HG03039 (cell line): Measurements from ENCODE around the gene NLRP5.
"Not testable (repeated sequence)": the region's sequence is repeated elsewhere in the genome, so short reads cannot be mapped to it uniquely, and the experiment has no call there.

Experiments
- ATAC-seq: cut with Tn5 transposase; IDR thresholded peaks from one replicate; pipeline ENCODE4 v1.9.1; 2021; ENCODE audit warnings: mild to moderate bottlenecking, moderate library complexity; ENCODE audit not compliant: unreplicated experiment

Gene NLRP5

DNA sequence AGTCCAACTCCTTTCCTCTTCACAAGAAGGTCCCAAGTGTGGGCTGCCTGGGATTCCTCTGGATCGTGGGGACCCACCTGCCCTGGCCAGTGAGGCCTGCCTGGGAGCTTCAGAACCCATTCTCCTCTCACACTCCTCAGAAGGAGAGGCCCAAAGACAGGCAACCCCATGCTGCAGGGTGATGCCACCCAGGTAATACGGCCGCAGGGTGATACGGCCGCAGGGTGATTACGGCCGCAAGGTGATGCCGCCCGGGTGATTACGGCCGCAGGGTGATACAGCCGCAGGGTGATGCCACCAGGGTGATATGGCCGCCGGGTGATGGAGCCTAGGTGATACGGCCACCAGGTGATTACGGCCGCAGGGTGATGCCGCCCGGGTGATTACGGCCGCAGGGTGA is 111.7 kb downstream of the NLRP5 start:
- not testable (repeated sequence) for ATAC-seq

- no peak for ATAC-seq
Measured at GRCh38 chr19:56098731-56099568, 112.4 kb downstream of the NLRP5 start.

- no peak for ATAC-seq
Measured at GRCh38 chr19:56099638-56100539, 113.3 kb downstream of the NLRP5 start.

GRCh38 chr19:56101095-56101494 is 114.5 kb downstream of the NLRP5 start:
- ATAC-seq: no peak

GRCh38 chr19:56101746-56102535 is 115.4 kb downstream of the NLRP5 start:
- no peak for ATAC-seq

GRCh38 chr19:56103027-56103614 is 116.5 kb downstream of the NLRP5 start:
- no peak for ATAC-seq

DNA sequence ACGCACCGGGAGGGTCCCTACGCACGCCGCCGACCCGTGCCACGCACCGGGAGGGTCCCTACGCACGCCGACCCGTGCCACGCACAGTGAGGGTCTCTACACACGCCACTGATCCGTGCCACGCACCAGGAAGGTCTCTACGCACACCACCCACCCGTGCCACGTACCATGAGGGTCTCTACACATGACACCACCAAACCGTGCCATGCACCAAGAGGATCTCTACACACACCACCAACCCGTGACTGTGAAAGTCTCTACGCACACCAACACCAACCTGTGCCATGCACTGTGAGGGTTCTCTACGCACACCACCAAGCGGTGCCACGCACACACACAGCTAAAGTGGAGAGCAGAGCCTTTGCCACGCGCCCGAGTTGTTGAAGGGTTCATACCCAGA is 117.8 kb downstream of the NLRP5 start:
- no peak for ATAC-seq

DNA sequence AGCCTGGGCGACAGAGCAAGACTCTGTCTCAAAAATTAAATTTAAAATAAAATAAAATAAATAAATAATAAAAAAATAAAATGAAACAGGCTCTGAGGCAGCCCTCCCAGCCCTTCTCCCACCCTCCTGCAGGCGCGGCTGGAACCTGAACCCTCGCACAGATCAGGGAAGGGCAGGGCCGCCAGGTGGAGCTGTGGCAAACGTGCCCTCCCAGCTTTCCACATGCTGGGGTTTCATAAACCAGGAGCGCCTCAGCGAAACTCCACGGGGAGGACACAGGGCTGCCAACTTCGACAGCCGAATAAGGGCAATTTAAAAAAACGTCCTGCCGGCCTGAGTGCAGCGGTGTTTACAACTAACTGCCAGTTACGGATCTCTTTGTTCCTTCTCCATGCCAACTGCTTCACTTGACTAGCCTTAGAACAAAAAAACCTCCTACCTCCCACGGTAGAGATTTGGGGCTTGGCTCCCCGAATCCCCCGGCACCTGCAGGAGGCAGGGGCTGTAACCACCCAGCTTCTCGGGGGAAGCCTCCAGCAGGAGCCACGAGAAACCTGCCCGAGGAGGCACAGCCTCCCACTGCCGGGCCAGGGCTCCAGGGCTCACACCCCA is 118.6 kb downstream of the NLRP5 start:
- ATAC-seq: no peak

- ATAC-seq: not testable (repeated sequence)
Measured at GRCh38 chr19:56105831-56106396, 119.3 kb downstream of the NLRP5 start.

- ATAC-seq: no peak
Measured at GRCh38 chr19:56106397-56106849, 119.8 kb downstream of the NLRP5 start.

DNA sequence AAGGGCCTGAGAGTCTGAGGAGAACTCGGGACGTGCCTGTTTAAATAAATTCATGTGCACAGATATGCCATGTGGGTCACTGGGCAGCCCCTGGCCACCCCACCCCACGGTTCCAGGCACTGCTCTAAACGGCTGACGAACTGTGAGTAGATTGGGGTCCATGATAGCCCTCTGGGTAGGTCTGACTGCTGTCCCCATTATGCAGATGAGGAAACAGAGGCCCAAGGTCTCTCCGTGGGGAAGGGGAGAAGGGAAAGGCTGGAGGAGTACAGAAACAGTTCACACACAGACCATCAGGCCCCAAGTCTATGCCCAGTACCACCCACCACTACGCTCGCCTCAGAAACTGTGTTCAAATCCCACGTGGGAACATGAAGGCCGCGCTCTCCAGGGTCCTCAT is 120.4 kb downstream of the NLRP5 start:
- ATAC-seq: no peak

GRCh38 chr19:56107626-56108351 is 121.2 kb downstream of the NLRP5 start:
- no peak for ATAC-seq

GRCh38 chr19:56108447-56109195 is 122.0 kb downstream of the NLRP5 start:
- no peak for ATAC-seq

- no peak for ATAC-seq
Measured at GRCh38 chr19:56109226-56109625, 122.7 kb downstream of the NLRP5 start.

DNA sequence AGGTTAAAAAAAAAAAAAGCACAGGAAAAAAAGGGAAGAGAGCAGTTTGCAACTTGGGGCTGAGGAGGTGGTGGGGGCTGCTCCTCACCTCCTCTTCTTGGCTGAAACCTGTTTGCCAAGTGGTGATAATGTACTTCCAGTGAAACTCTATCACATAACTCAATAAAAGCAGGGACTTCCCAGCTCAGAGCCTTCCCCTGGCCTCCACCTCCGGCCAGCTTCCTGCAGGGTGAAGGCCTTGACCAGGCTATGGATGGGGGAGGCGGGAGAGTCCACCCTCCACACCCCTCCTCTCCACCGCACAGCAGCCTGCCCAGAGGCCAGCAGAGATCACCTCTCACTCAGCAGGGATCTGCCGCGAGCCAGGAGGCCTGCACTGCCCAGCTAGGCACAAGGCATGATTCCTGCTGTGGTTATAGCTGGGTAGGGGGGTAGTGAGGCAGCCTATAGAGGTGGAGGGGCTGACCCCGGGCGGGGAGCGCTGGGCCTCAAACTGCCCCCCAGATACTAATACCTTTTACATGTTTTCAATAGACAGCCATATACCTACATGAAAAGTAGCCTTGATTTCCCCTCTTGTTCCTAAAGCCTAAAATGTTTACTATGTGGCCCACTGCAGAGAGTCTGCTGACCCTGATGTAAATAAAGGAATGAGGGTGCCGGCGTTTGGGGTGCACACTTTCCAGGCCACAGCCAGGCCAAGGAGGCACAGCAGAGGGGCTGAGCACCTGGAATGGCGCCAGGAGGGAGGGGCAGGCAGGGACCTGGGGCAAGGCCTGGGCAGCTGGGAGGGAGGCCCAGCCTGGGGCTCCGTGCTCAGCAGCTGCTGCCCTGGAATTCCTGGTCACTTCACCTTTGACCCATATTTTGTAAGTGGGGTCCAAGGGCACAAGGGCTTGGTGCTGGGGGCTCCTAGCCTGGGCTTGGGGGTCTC is 124.2 kb downstream of the NLRP5 start:
- ATAC-seq: no peak
